K562 (cell line): ENCODE data around the gene SLC12A9. TPM values are rescaled to one million over a fixed set of nuclear protein-coding genes. Genes with fewer than 3 reads are reported as not detected.

Source experiments
- CC2D1A ChIP-seq: fragments of 450-650 bp; IDR thresholded peaks from 2 replicates; pipeline ENCODE4 v1.6.1; 2017; ENCODE audit warnings: mild to moderate bottlenecking
- CCNT2 ChIP-seq: IDR thresholded peaks from 2 replicates; pipeline ENCODE4 v1.6.1; 2011; ENCODE audit warnings: borderline replicate concordance, low read depth, mild to moderate bottlenecking, moderate library complexity, mixed read lengths, low read length; ENCODE audit not compliant: insufficient read length; ENCODE audit errors: extremely low read depth
- CEBPB ChIP-seq: fragments of 450-650 bp; IDR thresholded peaks from 2 replicates; pipeline ENCODE4 v1.6.1; 2016; ENCODE audit warnings: missing genetic modification characterization, missing compliant biosample characterization
- CREB3L1 ChIP-seq: fragments of 450-650 bp; IDR thresholded peaks from 2 replicates; pipeline ENCODE4 v1.6.1; 2014; ENCODE audit warnings: low read depth, mild to moderate bottlenecking, moderate library complexity, borderline replicate concordance
- CTBP1 ChIP-seq: fragments of 450-650 bp; IDR thresholded peaks from 2 replicates; pipeline ENCODE4 v1.6.1; 2016; ENCODE audit warnings: borderline replicate concordance
- DPF2 ChIP-seq: fragments of 450-650 bp; IDR thresholded peaks from 2 replicates; pipeline ENCODE4 v1.6.1; 2016
- ETV5 ChIP-seq: sonication (generic); formaldehyde crosslinking; IDR thresholded peaks from 2 replicates; pipeline ENCODE4 v1.4.0; 2020; ENCODE audit warnings: low read depth, mild to moderate bottlenecking, missing genetic modification reagents
- FOSL1 ChIP-seq: fragments of 200-800 bp; sonication (Bioruptor generic); conservative IDR thresholded peaks from 2 replicates; pipeline ENCODE4 v1.6.1; 2016; ENCODE audit warnings: missing genetic modification characterization, missing compliant biosample characterization
- HNRNPLL ChIP-seq: fragments of 200-400 bp; formaldehyde crosslinking; IDR thresholded peaks from 2 replicates; pipeline ENCODE4 v1.6.1; 2017; ENCODE audit warnings: low read length, low read depth, mild to moderate bottlenecking; ENCODE audit not compliant: poor library complexity, severe bottlenecking
- MLLT1 ChIP-seq, 2 experiments: fragments of 450-650 bp; IDR thresholded peaks; 2 replicates each; pipeline ENCODE4 v1.6.1; 2016
- MTA2 ChIP-seq: fragments of 450-650 bp; IDR thresholded peaks from 2 replicates; pipeline ENCODE4 v1.6.1; 2016; ENCODE audit warnings: low read depth
- PCBP1 ChIP-seq: fragments of 200-400 bp; formaldehyde crosslinking; IDR thresholded peaks from 2 replicates; pipeline ENCODE4 v1.6.1; 2018; ENCODE audit warnings: mild to moderate bottlenecking, low read depth, low read length; ENCODE audit not compliant: poor library complexity, severe bottlenecking
- PML ChIP-seq: IDR thresholded peaks from 2 replicates; pipeline ENCODE4 v1.6.1; 2012; ENCODE audit warnings: low read length, inconsistent platforms
- POLR2AphosphoS2 ChIP-seq: IDR thresholded peaks from 2 replicates; pipeline ENCODE4 v1.6.1; 2012; ENCODE audit warnings: low read length, improper control_type of control experiment
- RUNX1 ChIP-seq: sonication (generic); IDR thresholded peaks from 2 replicates; pipeline ENCODE4 v1.6.1; 2016; ENCODE audit warnings: antibody characterized with exemption, low read depth
- TEAD4 ChIP-seq, 2 experiments: sonication (generic) in 1 of 2; formaldehyde crosslinking in 1 of 2; IDR thresholded peaks; 2 replicates each; pipeline versions ENCODE4 v1.6.1 to v1.8.0; 2012 to 2022; ENCODE audit warnings: borderline replicate concordance in 1 of 2, inconsistent platforms in 1 of 2, low read length in 1 of 2, mild to moderate bottlenecking in 1 of 2, missing genetic modification reagents in 1 of 2
- polyA plus RNA-seq, 8 experiments: library from polyadenylated mRNA; depleted of rRNA in 4 of 8; stranded (reverse) in 5 of 8; unstranded in 3 of 8; fragments of >200 nt; fragmentation: Nextera tagmentation in 2 of 8; fragmentation: Illumina TruSeq in 1 of 8; extraction: Ambion mirVana in 2 of 8; extraction: Trizol in 1 of 8; gene quantifications; 2 replicates each; pipeline versions ENCODE4 v1.2.1 to v1.2.3, GENCODE V29; 2011 to 2014; ENCODE audit warnings: inconsistent platforms in 1 of 8, missing spikeins in 1 of 8
- total RNA-seq, 7 experiments: library from RNA; depleted of rRNA in 6 of 7; stranded (reverse); fragments of >200 nt in 6 of 7; fragmentation: Illumina TruSeq in 2 of 7; extraction: Trizol in 2 of 7; gene quantifications; 2 replicates each; pipeline versions ENCODE4 v1.2.1 to v1.2.3, GENCODE V29; 2011 to 2021; ENCODE audit warnings: low replicate concordance in 1 of 7
- TF ChIP-seq, protein P1 (sequence below): fragments of 150-350 bp; IDR thresholded peaks from 2 replicates; pipeline ENCODE4 v1.6.1; 2014; ENCODE audit warnings: low read depth, mild to moderate bottlenecking, low read length, borderline replicate concordance
- TF ChIP-seq, protein P2 (sequence below): sonication (generic); formaldehyde crosslinking; IDR thresholded peaks from 2 replicates; pipeline ENCODE4 v1.8.0; 2022; ENCODE audit warnings: mild to moderate bottlenecking, missing genetic modification reagents
- TF ChIP-seq, protein P3 (sequence below): fragments of 200-800 bp; sonication (Bioruptor generic); IDR thresholded peaks from 2 replicates; pipeline ENCODE4 v1.6.1; 2017; ENCODE audit warnings: missing genetic modification characterization, missing compliant biosample characterization

The SLC12A9 gene
- total and polyA plus RNA-seq, 9 of the 15 experiments (the other 6 are each of a cell fraction or from before 2014, with no cell fraction given) = 0.06 to 20.2 (median 10.7) TPM

DNA sequence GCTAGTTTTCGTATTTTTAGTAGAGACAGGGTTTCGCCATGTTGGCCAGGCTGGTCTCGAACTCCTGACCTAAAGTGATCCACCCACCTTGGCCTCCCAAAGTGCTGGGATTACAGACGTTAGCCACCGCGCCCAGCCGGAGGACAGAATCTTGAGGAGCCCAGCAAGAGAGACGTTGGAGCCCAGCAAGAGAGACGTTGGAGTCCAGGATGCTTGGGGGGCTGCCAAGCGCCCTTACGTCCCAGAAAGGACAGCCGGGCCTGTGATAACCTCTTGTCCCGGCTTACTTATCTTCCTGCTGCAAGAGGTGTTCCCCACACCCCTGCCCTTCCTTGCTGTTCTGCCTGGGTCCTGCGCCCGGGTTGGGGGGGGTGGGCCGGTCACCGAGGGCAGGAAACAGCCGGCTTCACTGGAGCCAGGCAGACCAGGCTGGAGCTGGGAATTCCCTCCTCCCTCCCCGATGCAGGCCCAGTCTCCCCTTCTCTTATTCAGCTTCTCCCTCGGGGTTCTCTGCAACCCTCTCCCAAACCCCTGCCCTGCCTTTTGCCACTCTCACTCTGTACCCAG, 23.3 kb upstream of the SLC12A9 start (continued):
- TF ChIP-seq CREB3L1 (peak; percentile 49; the same call in 1 of the 2 replicates), ETV5 (CRISPR knock-in tag) (peak; percentile 83), RUNX1 (peak; percentile 58; the same call in 1 of the 2 replicates), PCBP1 (peak; percentile 32), MLLT1 (IDR thresholded peaks at IDR 0.05) (peak in 1 of 2 experiments; percentile 46; a peak in 1 of 4 replicates), POLR2AphosphoS2 (no peak), CEBPB (tag) (peak; percentile 50; the same call in 1 of the 2 replicates), CTBP1 (peak; percentile 83), PML (peak; percentile 67; the same call in 1 of the 2 replicates), CCNT2 (peak; percentile 81), DPF2 (peak; percentile 91), MTA2 (peak; percentile 87), CC2D1A (0 out of 2 replicates have a peak, but pooled peaks have one; percentile 45), HNRNPLL (peak; percentile 40), FOSL1 (tag) (no peak), TEAD4 (IDR thresholded peaks at IDR 0.05; ENCODE audit: low read length) (peak; percentile 88), TEAD4 (CRISPR knock-in tag; IDR thresholded peaks at IDR 0.05; ENCODE audit: borderline replicate concordance) (no peak)
- TF ChIP-seq, protein P1, sequence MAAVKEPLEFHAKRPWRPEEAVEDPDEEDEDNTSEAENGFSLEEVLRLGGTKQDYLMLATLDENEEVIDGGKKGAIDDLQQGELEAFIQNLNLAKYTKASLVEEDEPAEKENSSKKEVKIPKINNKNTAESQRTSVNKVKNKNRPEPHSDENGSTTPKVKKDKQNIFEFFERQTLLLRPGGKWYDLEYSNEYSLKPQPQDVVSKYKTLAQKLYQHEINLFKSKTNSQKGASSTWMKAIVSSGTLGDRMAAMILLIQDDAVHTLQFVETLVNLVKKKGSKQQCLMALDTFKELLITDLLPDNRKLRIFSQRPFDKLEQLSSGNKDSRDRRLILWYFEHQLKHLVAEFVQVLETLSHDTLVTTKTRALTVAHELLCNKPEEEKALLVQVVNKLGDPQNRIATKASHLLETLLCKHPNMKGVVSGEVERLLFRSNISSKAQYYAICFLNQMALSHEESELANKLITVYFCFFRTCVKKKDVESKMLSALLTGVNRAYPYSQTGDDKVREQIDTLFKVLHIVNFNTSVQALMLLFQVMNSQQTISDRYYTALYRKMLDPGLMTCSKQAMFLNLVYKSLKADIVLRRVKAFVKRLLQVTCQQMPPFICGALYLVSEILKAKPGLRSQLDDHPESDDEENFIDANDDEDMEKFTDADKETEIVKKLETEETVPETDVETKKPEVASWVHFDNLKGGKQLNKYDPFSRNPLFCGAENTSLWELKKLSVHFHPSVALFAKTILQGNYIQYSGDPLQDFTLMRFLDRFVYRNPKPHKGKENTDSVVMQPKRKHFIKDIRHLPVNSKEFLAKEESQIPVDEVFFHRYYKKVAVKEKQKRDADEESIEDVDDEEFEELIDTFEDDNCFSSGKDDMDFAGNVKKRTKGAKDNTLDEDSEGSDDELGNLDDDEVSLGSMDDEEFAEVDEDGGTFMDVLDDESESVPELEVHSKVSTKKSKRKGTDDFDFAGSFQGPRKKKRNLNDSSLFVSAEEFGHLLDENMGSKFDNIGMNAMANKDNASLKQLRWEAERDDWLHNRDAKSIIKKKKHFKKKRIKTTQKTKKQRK = no peak
- TF ChIP-seq, protein P2, sequence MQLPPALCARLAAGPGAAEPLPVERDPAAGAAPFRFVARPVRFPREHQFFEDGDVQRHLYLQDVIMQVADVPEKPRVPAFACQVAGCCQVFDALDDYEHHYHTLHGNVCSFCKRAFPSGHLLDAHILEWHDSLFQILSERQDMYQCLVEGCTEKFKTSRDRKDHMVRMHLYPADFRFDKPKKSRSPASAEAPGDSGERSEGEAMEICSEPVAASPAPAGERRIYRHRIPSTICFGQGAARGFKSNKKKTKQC = 0 out of 2 replicates have a peak, but pooled peaks have one; percentile 54
- TF ChIP-seq, protein P3, sequence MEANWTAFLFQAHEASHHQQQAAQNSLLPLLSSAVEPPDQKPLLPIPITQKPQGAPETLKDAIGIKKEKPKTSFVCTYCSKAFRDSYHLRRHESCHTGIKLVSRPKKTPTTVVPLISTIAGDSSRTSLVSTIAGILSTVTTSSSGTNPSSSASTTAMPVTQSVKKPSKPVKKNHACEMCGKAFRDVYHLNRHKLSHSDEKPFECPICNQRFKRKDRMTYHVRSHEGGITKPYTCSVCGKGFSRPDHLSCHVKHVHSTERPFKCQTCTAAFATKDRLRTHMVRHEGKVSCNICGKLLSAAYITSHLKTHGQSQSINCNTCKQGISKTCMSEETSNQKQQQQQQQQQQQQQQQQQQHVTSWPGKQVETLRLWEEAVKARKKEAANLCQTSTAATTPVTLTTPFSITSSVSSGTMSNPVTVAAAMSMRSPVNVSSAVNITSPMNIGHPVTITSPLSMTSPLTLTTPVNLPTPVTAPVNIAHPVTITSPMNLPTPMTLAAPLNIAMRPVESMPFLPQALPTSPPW (CRISPR knock-in tag) = peak; percentile 88
